ENCODE results near the gene LAMP5.

Gene LAMP5

GRCh38 chr20:9550871-9551270 is 36.5 kb downstream of the LAMP5 start:
- H3K4me3 ChIP-seq (ENCODE audit: low read depth, low read length) = no peak overlapping the region
- TF ChIP-seq CTCF (IDR thresholded peaks at IDR 0.05; ENCODE audit: low read depth, low read length, missing control alignments) = no peak
- DNase-seq (ENCODE audit: low read depth) = no peak

- no peak overlapping the region for H3K4me3 ChIP-seq (ENCODE audit: low read depth, low read length)
- TF ChIP-seq CTCF (IDR thresholded peaks at IDR 0.05; ENCODE audit: low read depth, low read length, missing control alignments) = no peak
- DNase-seq (ENCODE audit: low read depth) = no peak
Measured at GRCh38 chr20:9551808-9552550, 37.6 kb downstream of the LAMP5 start.

- peak; percentile 8 for DNase-seq (ENCODE audit: low read depth)
- TF ChIP-seq CTCF (IDR thresholded peaks at IDR 0.05; ENCODE audit: low read depth, low read length, missing control alignments) = no peak
- H3K4me3 ChIP-seq (ENCODE audit: low read depth, low read length) = no peak overlapping the region
Measured at GRCh38 chr20:9555781-9556180, 41.4 kb downstream of the LAMP5 start.

GRCh38 chr20:9557411-9557810 is 43.0 kb downstream of the LAMP5 start:
- H3K4me3 ChIP-seq (ENCODE audit: low read depth, low read length) = no peak overlapping the region
- no peak for TF ChIP-seq CTCF (IDR thresholded peaks at IDR 0.05; ENCODE audit: low read depth, low read length, missing control alignments)
- DNase-seq (ENCODE audit: low read depth) = no peak

- H3K4me3 ChIP-seq (ENCODE audit: low read depth, low read length) = no peak overlapping the region
- DNase-seq (ENCODE audit: low read depth) = no peak
- no peak for TF ChIP-seq CTCF (IDR thresholded peaks at IDR 0.05; ENCODE audit: low read depth, low read length, missing control alignments)
Measured at GRCh38 chr20:9565910-9566550, 51.6 kb downstream of the LAMP5 start.

- no peak overlapping the region for H3K4me3 ChIP-seq (ENCODE audit: low read depth, low read length)
- DNase-seq (ENCODE audit: low read depth) = no peak
- no peak for TF ChIP-seq CTCF (IDR thresholded peaks at IDR 0.05; ENCODE audit: low read depth, low read length, missing control alignments)
Measured at GRCh38 chr20:9566977-9567376, 52.6 kb downstream of the LAMP5 start.

- no peak for TF ChIP-seq CTCF (IDR thresholded peaks at IDR 0.05; ENCODE audit: low read depth, low read length, missing control alignments)
- H3K4me3 ChIP-seq (ENCODE audit: low read depth, low read length) = no peak overlapping the region
- no peak for DNase-seq (ENCODE audit: low read depth)
Measured at GRCh38 chr20:9570612-9571011, 56.2 kb downstream of the LAMP5 start.

All from GM12864 (cell line).